Measurements from ENCODE around the gene AKR7A2. TPM values are rescaled to one million over a fixed set of nuclear protein-coding genes. Genes with fewer than 3 reads are reported as not detected.
"Not testable (repeated sequence)": the region's sequence is repeated elsewhere in the genome, so short reads cannot be mapped to it uniquely, and the experiment has no call there.

Gene AKR7A2
- polyA plus RNA-seq, 3 donors = 19.5 to 117 (median 89.3) TPM

DNA sequence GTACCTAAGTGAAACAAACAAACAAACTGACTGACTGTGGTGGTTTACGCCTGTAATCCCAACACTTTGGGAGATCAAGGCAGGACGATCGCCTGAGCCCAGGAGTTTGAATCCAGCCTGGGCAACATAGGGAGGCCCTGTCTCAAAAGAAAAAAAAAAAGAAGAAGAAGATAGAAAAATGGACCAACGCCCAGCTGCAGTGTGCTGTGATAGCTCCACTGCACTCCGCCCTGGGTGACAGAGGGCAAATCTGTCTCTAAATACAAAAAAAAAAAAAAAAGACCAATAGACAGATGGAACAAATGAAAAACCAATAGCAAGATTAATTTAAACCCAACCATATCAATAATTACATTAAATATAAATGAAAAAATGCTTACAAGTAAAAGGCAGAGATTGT, 37.3 kb downstream of the AKR7A2 start:
- peak overlapping the region in 1 of 7 donors; percentile 67 for H3K27ac Mint-ChIP-seq
- Histone ChIP-seq H2AFZ (ENCODE audit: insufficient read depth, low read depth, low read length, poor library complexity, severe bottlenecking) (no peak overlapping the region), H3K27me3 (ENCODE audit: control insufficient read depth in 2 of 2, insufficient read depth in 2 of 2, low read length in 2 of 2) (peaks cover 7 to 21% of the 10 kb centered on the region in 2 donors), H4K20me1 (ENCODE audit: insufficient read depth, low read length) (no peaks in the 10 kb centered on the region), H3K27ac (ENCODE audit: low read depth in 1 of 2, low read length in 2 of 2) (no peak overlapping the region), H3K36me3 (replicated peaks in 1 of 2; ENCODE audit: control insufficient read depth in 1 of 2, insufficient read depth in 2 of 2, low read length in 2 of 2) (no peaks in the 10 kb centered on the region), H3K79me2 (ENCODE audit: insufficient read depth, low read length) (no peaks in the 10 kb centered on the region), H3K9ac (ENCODE audit: insufficient read depth, low read length, poor library complexity, severe bottlenecking) (no peak overlapping the region), H3K4me1 (ENCODE audit: control insufficient read depth in 1 of 2, insufficient read depth in 2 of 2, low read length in 2 of 2) (no peaks in the 10 kb centered on the region), H3K9me3 (replicated peaks in 1 of 2; ENCODE audit: control insufficient read depth in 1 of 2, insufficient read depth in 1 of 2, low read length in 2 of 2) (peaks cover 6 to 16% of the 10 kb centered on the region in 2 donors), H3K4me3 (replicated peaks in 1 of 3; ENCODE audit: low read depth in 2 of 3, low read length in 3 of 3) (no peak overlapping the region), H3K4me2 (replicated peaks; ENCODE audit: extremely low read depth, low read length, poor library complexity, severe bottlenecking) (no peak overlapping the region)
- WGBS (ENCODE audit: insufficient coverage) = 100% methylated on average over 3 of the region's 5 CpGs
- no peak for DNase-seq
- H3K4me1 Mint-ChIP-seq = peaks cover 2% of the 10 kb centered on the region
- TF ChIP-seq, protein P1, sequence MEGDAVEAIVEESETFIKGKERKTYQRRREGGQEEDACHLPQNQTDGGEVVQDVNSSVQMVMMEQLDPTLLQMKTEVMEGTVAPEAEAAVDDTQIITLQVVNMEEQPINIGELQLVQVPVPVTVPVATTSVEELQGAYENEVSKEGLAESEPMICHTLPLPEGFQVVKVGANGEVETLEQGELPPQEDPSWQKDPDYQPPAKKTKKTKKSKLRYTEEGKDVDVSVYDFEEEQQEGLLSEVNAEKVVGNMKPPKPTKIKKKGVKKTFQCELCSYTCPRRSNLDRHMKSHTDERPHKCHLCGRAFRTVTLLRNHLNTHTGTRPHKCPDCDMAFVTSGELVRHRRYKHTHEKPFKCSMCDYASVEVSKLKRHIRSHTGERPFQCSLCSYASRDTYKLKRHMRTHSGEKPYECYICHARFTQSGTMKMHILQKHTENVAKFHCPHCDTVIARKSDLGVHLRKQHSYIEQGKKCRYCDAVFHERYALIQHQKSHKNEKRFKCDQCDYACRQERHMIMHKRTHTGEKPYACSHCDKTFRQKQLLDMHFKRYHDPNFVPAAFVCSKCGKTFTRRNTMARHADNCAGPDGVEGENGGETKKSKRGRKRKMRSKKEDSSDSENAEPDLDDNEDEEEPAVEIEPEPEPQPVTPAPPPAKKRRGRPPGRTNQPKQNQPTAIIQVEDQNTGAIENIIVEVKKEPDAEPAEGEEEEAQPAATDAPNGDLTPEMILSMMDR (IDR thresholded peaks at IDR 0.05) = no peak
- H3K27me3 Mint-ChIP-seq (ENCODE audit: low read depth in 3 of 3) = peaks cover 29 to 36% (median 31%) of the 10 kb centered on the region in 3 donors
- peaks cover 9 to 34% (median 22%) of the 10 kb centered on the region in 7 donors for H3K9me3 Mint-ChIP-seq
- peaks cover 3 to 6% of the 10 kb centered on the region in 2 donors for H3K36me3 Mint-ChIP-seq
- H3K4me3 Mint-ChIP-seq = peak overlapping the region in 1 of 2 donors; percentile 80
- intact Hi-C loops (cut with micrococcal nuclease) = no loop called here

DNA sequence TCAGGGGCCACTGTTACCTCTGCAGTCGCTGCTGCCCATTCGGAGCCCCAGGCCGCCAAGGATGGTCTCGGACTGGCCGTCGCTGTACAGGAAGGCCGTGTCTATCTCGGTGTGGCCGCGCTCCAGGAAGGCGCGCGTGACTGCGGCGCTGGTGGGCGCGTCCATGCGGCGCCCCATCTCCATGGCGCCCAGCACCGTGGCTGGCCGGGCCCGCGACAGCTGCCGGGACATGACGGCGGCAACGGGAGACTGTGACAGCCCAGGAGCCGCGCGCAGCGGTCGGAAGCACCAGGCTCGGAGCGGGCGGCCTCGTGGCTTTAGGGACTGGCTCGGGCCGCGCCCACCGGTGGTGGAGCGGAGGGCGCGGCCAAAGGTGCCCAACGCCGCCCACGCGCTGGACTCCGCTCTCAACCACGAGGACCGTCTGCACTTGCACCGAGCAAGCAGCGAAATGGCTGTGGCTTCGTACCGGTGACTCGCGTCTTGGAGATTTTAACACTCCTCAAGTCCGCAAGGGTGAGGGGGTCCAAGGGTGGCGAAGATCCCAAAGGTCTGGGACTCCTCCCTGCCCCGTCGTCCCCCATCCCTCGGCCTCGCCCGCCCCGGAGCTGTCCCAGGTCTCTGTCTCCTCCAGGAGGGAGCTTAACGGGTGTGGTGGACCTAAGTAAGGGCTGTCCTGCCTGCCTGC, 38.0 kb downstream of the AKR7A2 start:
- H2AFZ ChIP-seq (ENCODE audit: insufficient read depth, low read depth, low read length, poor library complexity, severe bottlenecking); intact Hi-C loops (cut with micrococcal nuclease); H3K27ac ChIP-seq (ENCODE audit: low read depth in 1 of 2, low read length in 2 of 2); H3K4me3 ChIP-seq (replicated peaks in 1 of 3; ENCODE audit: low read depth in 2 of 3, low read length in 3 of 3); H4K20me1 ChIP-seq (ENCODE audit: insufficient read depth, low read length); H3K79me2 ChIP-seq (ENCODE audit: insufficient read depth, low read length); DNase-seq; H3K4me1 ChIP-seq (ENCODE audit: control insufficient read depth in 1 of 2, insufficient read depth in 2 of 2, low read length in 2 of 2); H3K4me1 Mint-ChIP-seq; H3K9ac ChIP-seq (ENCODE audit: insufficient read depth, low read length, poor library complexity, severe bottlenecking); H3K36me3 ChIP-seq (replicated peaks in 1 of 2; ENCODE audit: control insufficient read depth in 1 of 2, insufficient read depth in 2 of 2, low read length in 2 of 2); H3K36me3 Mint-ChIP-seq; H3K27ac Mint-ChIP-seq: not testable (repeated sequence)
- H3K27me3 Mint-ChIP-seq (ENCODE audit: low read depth in 3 of 3) = peaks cover 29 to 36% (median 31%) of the 10 kb centered on the region in 3 donors
- H3K4me3 Mint-ChIP-seq = peak overlapping the region in 1 of 2 donors; percentile 80
- Histone ChIP-seq H3K9me3 (replicated peaks in 1 of 2; ENCODE audit: control insufficient read depth in 1 of 2, insufficient read depth in 1 of 2, low read length in 2 of 2) (peaks cover 6 to 16% of the 10 kb centered on the region in 2 donors), H3K4me2 (replicated peaks; ENCODE audit: extremely low read depth, low read length, poor library complexity, severe bottlenecking) (peak overlapping the region; percentile 22), H3K27me3 (ENCODE audit: control insufficient read depth in 2 of 2, insufficient read depth in 2 of 2, low read length in 2 of 2) (peaks cover 7 to 21% of the 10 kb centered on the region in 2 donors)
- peaks cover 9 to 34% (median 21%) of the 10 kb centered on the region in 7 donors for H3K9me3 Mint-ChIP-seq
- WGBS (ENCODE audit: insufficient coverage) = 18% methylated on average over 35 of the region's 66 CpGs
